A549 (cell line): ENCODE results near the gene PEX14.

Source experiments
- BHLHE40 ChIP-seq: IDR thresholded peaks from 2 replicates; pipeline ENCODE4 v1.6.1; 2012; ENCODE audit warnings: low read depth, low read length, inconsistent platforms
- CEBPB ChIP-seq, 2 experiments: fragments of >200 bp in 1 of 2; sonication (Bioruptor Twin) in 1 of 2; formaldehyde crosslinking in 1 of 2; IDR thresholded peaks; 2 replicates each; pipeline ENCODE4 v1.6.1; 2012 to 2016
- CHD2 ChIP-seq: fragments of 150-350 bp; IDR thresholded peaks from 2 replicates; pipeline ENCODE4 v1.6.1; 2014; ENCODE audit warnings: low read length; ENCODE audit not compliant: partially characterized antibody
- CTCF ChIP-seq: fragments of >200 bp; sonication (Bioruptor Twin); formaldehyde crosslinking; IDR thresholded peaks from 3 replicates; pipeline ENCODE4 v1.5.1; 2016
- EP300 ChIP-seq, 2 experiments: fragments of >200 bp; sonication (Bioruptor Twin); formaldehyde crosslinking; IDR thresholded peaks; 2 replicates in 1 of 2; 3 replicates in 1 of 2; pipeline ENCODE4 v1.6.1; 2016 to 2017
- ESRRA ChIP-seq: fragments of 150-350 bp; IDR thresholded peaks from 2 replicates; pipeline ENCODE4 v1.6.1; 2014; ENCODE audit warnings: mild to moderate bottlenecking, low read length, borderline replicate concordance
- FOSB ChIP-seq: fragments of 250-450 bp; sonication (Bioruptor Pico); IDR thresholded peaks from 2 replicates; pipeline ENCODE4 v1.5.0; 2020; ENCODE audit warnings: mild to moderate bottlenecking, moderate library complexity
- KDM5A ChIP-seq: fragments of 200-600 bp; sonication (generic); IDR thresholded peaks from 2 replicates; pipeline ENCODE4 v1.6.1; 2016; ENCODE audit warnings: antibody characterized with exemption, mild to moderate bottlenecking
- MAX ChIP-seq: IDR thresholded peaks from 2 replicates; pipeline ENCODE4 v1.6.1; 2012
- NR3C1 ChIP-seq: fragments of >200 bp; sonication (Bioruptor Twin); formaldehyde crosslinking; IDR thresholded peaks from 3 replicates; pipeline ENCODE4 v1.6.1; 2017
- POLR2A ChIP-seq: IDR thresholded peaks from 2 replicates; pipeline ENCODE4 v1.6.1; 2012; ENCODE audit warnings: mild to moderate bottlenecking, low read length
- REST ChIP-seq: fragments of 200-600 bp; sonication (generic); IDR thresholded peaks from 2 replicates; pipeline ENCODE4 v1.6.1; 2016; ENCODE audit warnings: antibody characterized with exemption, mild to moderate bottlenecking, moderate library complexity
- RFX5 ChIP-seq: fragments of 450-650 bp; IDR thresholded peaks from 2 replicates; pipeline ENCODE4 v1.7.1; 2014; ENCODE audit warnings: antibody characterized with exemption, mild to moderate bottlenecking, moderate library complexity
- USF2 ChIP-seq: fragments of 450-650 bp; IDR thresholded peaks from 2 replicates; pipeline ENCODE4 v1.6.1; 2014; ENCODE audit warnings: antibody characterized with exemption

- no peak for TF ChIP-seq CTCF
- no peak for TF ChIP-seq EP300 (IDR thresholded peaks at IDR 0.05)
- TF ChIP-seq REST = no peak
- TF ChIP-seq FOSB (CRISPR knock-in tag) = no peak
- TF ChIP-seq POLR2A = no peak
- no peak for TF ChIP-seq RFX5
- TF ChIP-seq CEBPB (IDR thresholded peaks at IDR 0.05) = no peak
- TF ChIP-seq BHLHE40 = no peak
- TF ChIP-seq KDM5A = no peak
- TF ChIP-seq ESRRA = no peak
- no peak for TF ChIP-seq MAX
- TF ChIP-seq USF2 = no peak
- no peak for TF ChIP-seq CHD2
- no peak for TF ChIP-seq NR3C1
Observed at GRCh38 chr1:10635085-10635896, 160.5 kb downstream of the PEX14 start.
